ENCODE measurements around the gene RNF8.

DNA sequence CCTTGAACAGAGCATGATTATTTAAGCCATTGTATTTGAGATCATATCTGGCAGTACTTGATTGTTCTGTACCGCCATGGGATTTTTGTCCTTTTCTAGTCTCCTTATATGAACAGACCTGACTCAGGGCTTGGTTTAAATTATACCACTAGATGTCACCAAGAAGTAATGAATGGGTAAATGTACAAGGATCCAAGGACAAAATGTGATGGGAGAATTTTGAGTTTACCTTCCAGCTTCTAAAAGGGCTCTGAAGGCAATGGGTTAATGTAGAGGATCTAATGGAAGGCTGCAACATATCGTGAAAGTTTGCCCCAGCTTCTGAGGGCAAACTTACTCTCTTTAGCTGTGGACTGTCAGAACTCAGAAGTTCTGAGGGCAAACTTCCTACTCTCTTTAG, 12.0 kb downstream of the RNF8 start:
- TF ChIP-seq, protein P1, sequence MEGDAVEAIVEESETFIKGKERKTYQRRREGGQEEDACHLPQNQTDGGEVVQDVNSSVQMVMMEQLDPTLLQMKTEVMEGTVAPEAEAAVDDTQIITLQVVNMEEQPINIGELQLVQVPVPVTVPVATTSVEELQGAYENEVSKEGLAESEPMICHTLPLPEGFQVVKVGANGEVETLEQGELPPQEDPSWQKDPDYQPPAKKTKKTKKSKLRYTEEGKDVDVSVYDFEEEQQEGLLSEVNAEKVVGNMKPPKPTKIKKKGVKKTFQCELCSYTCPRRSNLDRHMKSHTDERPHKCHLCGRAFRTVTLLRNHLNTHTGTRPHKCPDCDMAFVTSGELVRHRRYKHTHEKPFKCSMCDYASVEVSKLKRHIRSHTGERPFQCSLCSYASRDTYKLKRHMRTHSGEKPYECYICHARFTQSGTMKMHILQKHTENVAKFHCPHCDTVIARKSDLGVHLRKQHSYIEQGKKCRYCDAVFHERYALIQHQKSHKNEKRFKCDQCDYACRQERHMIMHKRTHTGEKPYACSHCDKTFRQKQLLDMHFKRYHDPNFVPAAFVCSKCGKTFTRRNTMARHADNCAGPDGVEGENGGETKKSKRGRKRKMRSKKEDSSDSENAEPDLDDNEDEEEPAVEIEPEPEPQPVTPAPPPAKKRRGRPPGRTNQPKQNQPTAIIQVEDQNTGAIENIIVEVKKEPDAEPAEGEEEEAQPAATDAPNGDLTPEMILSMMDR (IDR thresholded peaks at IDR 0.05): no peak
- TF ChIP-seq POLR2A (IDR thresholded peaks at IDR 0.05) (no peak), POLR2AphosphoS5 (IDR thresholded peaks at IDR 0.05) (no peak), EP300 (IDR thresholded peaks at IDR 0.05; ENCODE audit: low read depth) (no peak)

All from transverse colon (tissue), 4 donors.